Adrenal gland (tissue), 5 donors: ENCODE measurements around the gene TRAF1.

Experiments
- CTCF ChIP-seq, 6 experiments: fragments of 450-650 bp in 4 of 6; fragments of 200-600 bp in 2 of 6; sonication (generic) in 1 of 6; IDR thresholded peaks; 1 replicate in 5 of 6; 2 replicates in 1 of 6; pipeline versions ENCODE4 v1.5.1 to v1.8.0; 2016 to 2021; ENCODE audit warnings: antibody characterized with exemption in 6 of 6, mild to moderate bottlenecking in 2 of 6, moderate library complexity in 1 of 6
- POLR2A ChIP-seq, 2 donors: fragments of 450-650 bp; IDR thresholded peaks; one replicate each; pipeline ENCODE4 v1.6.1; 2017; ENCODE audit warnings: antibody characterized with exemption in 2 of 2, mild to moderate bottlenecking in 2 of 2, moderate library complexity in 1 of 2
- donor health status: DM: no; HTN: no; CAD: no.

GRCh38 chr9:120928015-120928482 lies 1.5 kb upstream of the TRAF1 start:
- TF ChIP-seq CTCF (IDR thresholded peaks at IDR 0.05) (no peak), POLR2A (IDR thresholded peaks at IDR 0.05) (no peak)
